GM23248 (cell line): Measurements from ENCODE around the gene ADAMTS3.

ENCODE experiments used
- EZH2 ChIP-seq: fragments of 200-600 bp; sonication (generic); IDR thresholded peaks from 2 replicates; pipeline ENCODE4 v1.6.1; 2018; ENCODE audit warnings: antibody characterized with exemption, mild to moderate bottlenecking; ENCODE audit not compliant: insufficient read depth, poor library complexity, severe bottlenecking
- EZH2phosphoT487 ChIP-seq: fragments of 200-600 bp; sonication (generic); IDR thresholded peaks from 2 replicates; pipeline ENCODE4 v1.6.1; 2018; ENCODE audit warnings: antibody characterized with exemption, moderate library complexity, mild to moderate bottlenecking, low read depth; ENCODE audit not compliant: insufficient read depth

GRCh38 chr4:72391281-72391680, 177.7 kb downstream of the ADAMTS3 start:
- TF ChIP-seq EZH2 (no peak), EZH2phosphoT487 (no peak)
